PC-3 (cell line): ENCODE measurements around the gene NTRK2.

Experiments
- EZH2 ChIP-seq: fragments of 300-600 bp; sonication (generic); IDR thresholded peaks from one replicate; pipeline ENCODE4 v1.6.1; 2017; ENCODE audit warnings: antibody characterized with exemption, mild to moderate bottlenecking, low read length; ENCODE audit not compliant: unreplicated experiment
- EZH2phosphoT487 ChIP-seq: fragments of 300-600 bp; sonication (generic); IDR thresholded peaks from 2 replicates; pipeline ENCODE4 v1.6.1; 2018; ENCODE audit warnings: mild to moderate bottlenecking, antibody characterized with exemption, low read length, borderline replicate concordance
- TF ChIP-seq, protein P1 (sequence below): fragments of 300-600 bp; sonication (generic); conservative IDR thresholded peaks from 2 replicates; pipeline ENCODE4 v1.5.1; 2017; ENCODE audit warnings: antibody characterized with exemption, low read depth, mild to moderate bottlenecking, low read length

- TF ChIP-seq, protein P1, sequence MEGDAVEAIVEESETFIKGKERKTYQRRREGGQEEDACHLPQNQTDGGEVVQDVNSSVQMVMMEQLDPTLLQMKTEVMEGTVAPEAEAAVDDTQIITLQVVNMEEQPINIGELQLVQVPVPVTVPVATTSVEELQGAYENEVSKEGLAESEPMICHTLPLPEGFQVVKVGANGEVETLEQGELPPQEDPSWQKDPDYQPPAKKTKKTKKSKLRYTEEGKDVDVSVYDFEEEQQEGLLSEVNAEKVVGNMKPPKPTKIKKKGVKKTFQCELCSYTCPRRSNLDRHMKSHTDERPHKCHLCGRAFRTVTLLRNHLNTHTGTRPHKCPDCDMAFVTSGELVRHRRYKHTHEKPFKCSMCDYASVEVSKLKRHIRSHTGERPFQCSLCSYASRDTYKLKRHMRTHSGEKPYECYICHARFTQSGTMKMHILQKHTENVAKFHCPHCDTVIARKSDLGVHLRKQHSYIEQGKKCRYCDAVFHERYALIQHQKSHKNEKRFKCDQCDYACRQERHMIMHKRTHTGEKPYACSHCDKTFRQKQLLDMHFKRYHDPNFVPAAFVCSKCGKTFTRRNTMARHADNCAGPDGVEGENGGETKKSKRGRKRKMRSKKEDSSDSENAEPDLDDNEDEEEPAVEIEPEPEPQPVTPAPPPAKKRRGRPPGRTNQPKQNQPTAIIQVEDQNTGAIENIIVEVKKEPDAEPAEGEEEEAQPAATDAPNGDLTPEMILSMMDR, result no peak
- no peak for TF ChIP-seq EZH2phosphoT487
- no peak for TF ChIP-seq EZH2
Observed at GRCh38 chr9:84969736-84970135, 300.2 kb downstream of the NTRK2 start.
